Activated T-cell treated with anti-CD3 and anti-CD28 coated beads for 4 hours (primary cell): ENCODE measurements around the gene GNAI2.
"Not testable (repeated sequence)": the region's sequence is repeated elsewhere in the genome, so short reads cannot be mapped to it uniquely, and the experiment has no call there.

Source experiments
- DNase-seq: peaks from one replicate; pipeline ENCODE4 v3.0.0-alpha.2; 2020

The GNAI2 gene

GRCh38 chr3:50205413-50206276 lies 30.4 kb upstream of the GNAI2 start:
- no peak for DNase-seq

GRCh38 chr3:50207359-50208042 lies 28.5 kb upstream of the GNAI2 start:
- DNase-seq = no peak

- DNase-seq = no peak
These were observed 27.2 kb upstream of the GNAI2 start for GRCh38 chr3:50208677-50209344.

- DNase-seq = no peak
These were observed 25.9 kb upstream of the GNAI2 start for GRCh38 chr3:50210176-50210509.

- DNase-seq = no peak
These were observed 25.3 kb upstream of the GNAI2 start for GRCh38 chr3:50210510-50211367.

GRCh38 chr3:50211368-50211717 lies 24.7 kb upstream of the GNAI2 start:
- not testable (repeated sequence) for DNase-seq

- no peak for DNase-seq
These were observed 24.1 kb upstream of the GNAI2 start for GRCh38 chr3:50211930-50212329.

GRCh38 chr3:50212502-50212901 lies 23.5 kb upstream of the GNAI2 start:
- DNase-seq = no peak

GRCh38 chr3:50212971-50213370 lies 23.0 kb upstream of the GNAI2 start:
- DNase-seq = no peak

GRCh38 chr3:50213373-50213772 lies 22.6 kb upstream of the GNAI2 start:
- DNase-seq = no peak

- DNase-seq = no peak
These were observed 21.2 kb upstream of the GNAI2 start for GRCh38 chr3:50214824-50215223.

GRCh38 chr3:50215529-50215928 lies 20.5 kb upstream of the GNAI2 start:
- no peak for DNase-seq

- no peak for DNase-seq
These were observed 18.3 kb upstream of the GNAI2 start for GRCh38 chr3:50217681-50218080.

GRCh38 chr3:50218448-50218847 lies 17.6 kb upstream of the GNAI2 start:
- no peak for DNase-seq

GRCh38 chr3:50219285-50219684 lies 16.7 kb upstream of the GNAI2 start:
- no peak for DNase-seq

GRCh38 chr3:50220109-50220508 lies 15.9 kb upstream of the GNAI2 start:
- no peak for DNase-seq

- DNase-seq = no peak
These were observed 15.0 kb upstream of the GNAI2 start for GRCh38 chr3:50221051-50221410.

GRCh38 chr3:50221411-50222168 lies 14.4 kb upstream of the GNAI2 start:
- DNase-seq = no peak

- DNase-seq = no peak
These were observed 13.9 kb upstream of the GNAI2 start for GRCh38 chr3:50222169-50222528.

- no peak for DNase-seq
These were observed 11.4 kb upstream of the GNAI2 start for GRCh38 chr3:50224639-50225038.

GRCh38 chr3:50226888-50227389 lies 9.1 kb upstream of the GNAI2 start:
- DNase-seq = no peak
